IPS DF 4.7 (cell line): ENCODE data around the gene SLC35D2.

Experiments used
- DNase-seq: peaks from one replicate; pipeline ENCODE4 v3.0.0-alpha.2; 2013; ENCODE audit warnings: low spot score; ENCODE audit errors: extremely low read depth

Gene SLC35D2

DNA sequence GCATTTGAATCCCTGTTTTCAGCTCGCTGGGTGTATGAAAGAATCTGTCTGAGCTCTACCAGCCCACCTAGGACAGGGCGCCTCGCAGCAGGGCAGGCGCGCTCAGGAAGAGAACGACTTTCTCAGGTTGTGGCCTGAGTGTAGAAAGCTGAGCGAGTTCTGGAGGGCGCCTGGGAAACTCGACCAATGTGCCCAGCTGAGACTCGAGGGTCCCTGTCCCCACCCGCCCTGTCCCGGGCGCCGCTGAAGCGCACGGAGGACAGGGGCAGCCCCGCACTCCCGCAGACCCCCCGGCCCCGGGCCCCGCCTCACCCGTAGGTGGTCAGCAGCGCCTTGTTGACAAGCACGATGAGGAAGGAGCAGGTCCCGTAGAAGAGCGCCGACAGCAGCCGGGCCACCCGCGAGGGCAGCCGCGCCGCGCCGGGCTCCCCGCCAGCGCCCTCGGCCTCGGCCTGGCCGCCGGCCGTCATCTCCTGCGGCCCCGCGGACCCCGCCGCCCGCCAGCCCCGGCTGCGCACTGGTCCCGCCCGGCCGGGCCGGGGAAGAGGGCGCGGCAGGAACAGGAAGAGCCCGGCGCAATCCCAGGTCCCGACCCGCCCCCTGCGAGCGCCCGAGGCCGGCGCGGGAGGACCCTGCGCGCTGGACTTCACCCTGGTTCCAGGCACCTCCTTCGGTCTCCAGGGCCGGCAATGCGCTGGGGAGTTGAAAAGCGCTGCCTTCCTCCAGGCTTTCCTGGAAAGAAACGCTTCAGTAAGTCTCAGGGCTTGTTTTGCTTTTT, at the start of gene SLC35D2:
TSS of gene SLC35D2 (minus strand) at position 547 of the 778 bp plus-strand sequence. CDS start at position 470, 77 bp downstream.
- DNase-seq, result no peak

GRCh38 chr9:96430377-96430776, 46.9 kb upstream of the SLC35D2 start:
- no peak for DNase-seq

DNA sequence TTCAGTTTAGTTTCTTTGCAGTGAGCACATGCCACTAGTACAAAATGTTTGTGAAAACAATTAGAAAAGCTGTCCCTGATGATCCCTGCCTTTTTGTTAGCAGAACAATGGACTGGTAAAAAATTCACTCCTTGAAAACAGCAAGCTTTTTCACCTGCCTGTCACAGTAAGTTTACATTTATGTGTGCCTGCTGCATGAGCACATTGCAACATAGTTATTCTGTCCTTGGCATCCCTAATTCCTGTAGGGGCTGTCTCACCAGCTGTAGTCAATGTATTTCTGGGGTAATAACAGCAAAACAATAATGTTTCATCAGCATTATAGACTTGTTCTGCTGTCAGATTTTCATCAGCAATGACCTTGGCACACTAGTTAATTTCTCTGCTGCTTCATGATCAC, 46.2 kb upstream of the SLC35D2 start:
- DNase-seq, result no peak

DNA sequence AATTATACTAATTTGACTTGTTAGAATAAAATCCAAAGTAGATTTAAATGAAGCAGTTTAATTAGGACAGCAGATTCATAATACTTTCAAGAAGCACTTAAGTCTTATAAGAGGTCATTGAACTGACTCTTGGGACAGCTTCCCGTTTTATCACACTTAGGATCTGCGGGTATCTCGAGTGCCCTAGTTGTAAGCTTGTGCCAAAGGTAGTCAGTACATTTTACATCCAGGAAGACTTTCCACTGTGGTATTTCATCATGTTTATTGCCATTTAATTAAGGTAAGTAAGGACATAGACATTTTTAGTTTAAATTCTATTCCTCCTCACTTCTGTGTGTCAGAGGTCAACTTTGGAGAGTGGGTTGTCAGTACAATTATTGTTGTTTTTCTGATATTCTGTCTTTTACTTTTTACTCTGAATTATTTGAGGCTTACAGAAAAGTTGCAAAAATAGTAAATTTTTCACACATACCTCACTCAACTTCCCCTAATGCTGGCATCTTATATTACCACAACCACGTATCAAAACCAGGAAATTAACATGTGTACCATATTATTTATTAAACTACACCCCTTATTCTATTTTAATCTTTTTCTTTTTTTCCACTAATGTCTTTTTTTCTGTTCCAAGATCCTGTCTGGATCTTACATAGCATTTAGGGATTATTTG, 42.1 kb upstream of the SLC35D2 start:
- no peak for DNase-seq

- DNase-seq, result no peak
Observed at GRCh38 chr9:96423985-96424336, 40.5 kb upstream of the SLC35D2 start.

DNA sequence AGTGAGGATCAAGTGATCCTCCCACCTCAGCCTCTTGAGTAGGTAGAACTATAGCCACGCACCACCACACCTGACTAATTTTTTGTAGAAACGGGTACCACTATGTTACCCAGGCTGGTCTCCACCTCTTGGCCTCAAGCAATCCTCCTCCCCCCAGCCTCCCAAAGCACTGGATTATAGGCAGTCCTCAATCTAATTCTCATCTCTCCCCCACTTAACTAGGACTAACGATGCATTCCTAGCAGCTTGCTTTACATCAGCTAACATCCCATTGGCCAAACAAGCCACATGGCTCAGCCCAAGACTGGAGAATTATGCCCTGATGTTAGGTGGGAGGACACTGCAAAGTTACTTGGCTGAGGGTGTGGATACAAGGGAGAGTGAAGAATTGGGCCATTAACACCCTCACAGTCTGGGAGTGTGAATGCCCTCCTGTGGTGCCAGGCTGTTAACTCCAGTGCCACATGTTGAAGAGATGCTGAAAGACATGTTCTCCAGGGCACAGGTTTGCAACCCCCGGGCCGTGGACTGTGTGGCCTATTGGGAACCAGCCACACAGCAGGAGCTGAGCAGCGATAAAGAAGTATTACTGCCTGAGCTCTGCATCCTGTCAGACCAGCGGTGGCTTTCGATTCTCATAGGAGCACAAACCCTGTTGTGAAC, 39.9 kb upstream of the SLC35D2 start:
- DNase-seq, result no peak

GRCh38 chr9:96420468-96421219, 37.1 kb upstream of the SLC35D2 start:
- no peak for DNase-seq

- DNase-seq, result no peak
Observed at GRCh38 chr9:96419691-96419969, 36.1 kb upstream of the SLC35D2 start.

DNA sequence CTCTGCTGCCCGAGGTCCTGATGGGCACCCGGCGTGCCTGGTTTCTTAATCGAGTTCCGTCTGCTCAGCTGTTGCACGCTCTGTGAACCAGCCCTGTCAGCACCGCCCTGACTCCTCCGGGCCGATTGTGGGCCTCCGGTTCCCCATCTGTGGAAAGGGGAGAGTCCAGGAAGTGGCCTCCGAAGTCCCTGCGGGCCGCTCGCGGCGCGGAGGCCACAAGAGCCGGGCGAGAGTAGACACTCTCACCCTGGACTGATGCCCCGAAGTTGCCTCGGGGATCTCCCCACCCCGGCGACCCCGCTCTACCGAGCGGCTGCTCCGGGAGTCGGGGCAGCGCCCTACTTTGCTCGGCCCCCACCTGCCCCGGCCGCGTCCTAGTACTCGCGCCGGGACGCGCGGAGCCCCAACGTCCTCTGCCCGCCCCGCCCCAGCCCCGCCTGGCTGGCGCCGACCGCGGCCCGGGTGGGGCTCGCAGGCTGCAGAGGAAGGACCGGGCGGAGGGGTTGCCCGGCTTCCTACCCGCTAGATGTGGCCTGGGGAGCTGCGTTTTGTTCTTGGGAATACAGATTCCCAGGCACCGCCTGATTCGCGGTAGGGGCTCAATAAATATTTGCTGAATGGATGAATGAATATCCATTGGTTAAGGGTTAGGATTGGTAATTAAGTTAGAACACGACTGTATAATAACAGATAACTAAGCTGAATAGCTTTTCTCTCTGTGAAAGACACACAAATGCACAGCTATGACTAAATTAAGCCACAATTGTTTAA, 35.6 kb upstream of the SLC35D2 start:
- no peak for DNase-seq

DNA sequence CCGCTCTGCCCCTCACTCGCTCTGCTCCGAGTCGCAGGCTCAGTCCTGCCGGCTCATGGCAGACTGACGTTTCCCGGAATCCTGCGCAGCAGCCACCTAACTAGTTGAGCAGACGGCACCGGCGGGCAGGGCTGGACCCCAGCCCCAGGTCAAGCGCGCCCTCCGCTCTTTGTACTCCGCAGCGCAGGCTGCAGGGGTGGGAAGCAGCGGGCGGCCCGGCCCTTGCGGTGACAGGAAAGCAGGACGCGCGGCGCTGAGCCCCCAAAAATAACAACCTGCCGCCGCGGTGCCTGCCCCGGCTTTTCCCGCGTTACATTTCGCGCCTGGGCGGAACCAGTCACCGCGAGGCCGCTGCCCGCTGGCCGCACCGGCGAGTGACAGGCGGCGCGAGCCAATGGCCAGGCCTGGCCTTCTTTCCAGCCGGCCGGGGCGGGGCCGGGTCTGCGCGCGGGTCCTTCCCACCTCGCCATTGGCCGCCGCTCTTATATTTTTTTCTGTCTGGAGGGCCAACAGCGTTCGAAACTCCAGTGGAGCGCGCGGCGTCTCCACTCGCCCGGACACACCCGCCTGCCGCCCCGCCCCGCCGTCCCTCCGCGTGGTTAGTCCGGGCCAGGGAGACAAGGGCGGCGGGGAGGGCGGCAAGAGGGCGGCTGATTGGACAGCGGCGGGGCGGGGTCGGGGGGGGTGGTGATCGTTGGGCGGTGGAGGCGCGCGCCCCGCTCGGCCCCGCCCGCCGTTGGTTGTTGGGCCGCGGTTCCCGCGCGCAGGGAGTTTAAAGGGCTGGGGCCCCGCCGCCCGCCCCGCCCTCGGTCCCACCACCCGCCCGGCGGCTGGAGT, 34.8 kb upstream of the SLC35D2 start, which contains the start of gene ZNF367:
TSS of gene ZNF367 (minus strand) at position 288 of the 837 bp plus-strand sequence. CDS start 338 bp downstream, outside the sequence.
- no peak for DNase-seq

GRCh38 chr9:96417661-96418082, 34.2 kb upstream of the SLC35D2 start:
- no peak for DNase-seq

DNA sequence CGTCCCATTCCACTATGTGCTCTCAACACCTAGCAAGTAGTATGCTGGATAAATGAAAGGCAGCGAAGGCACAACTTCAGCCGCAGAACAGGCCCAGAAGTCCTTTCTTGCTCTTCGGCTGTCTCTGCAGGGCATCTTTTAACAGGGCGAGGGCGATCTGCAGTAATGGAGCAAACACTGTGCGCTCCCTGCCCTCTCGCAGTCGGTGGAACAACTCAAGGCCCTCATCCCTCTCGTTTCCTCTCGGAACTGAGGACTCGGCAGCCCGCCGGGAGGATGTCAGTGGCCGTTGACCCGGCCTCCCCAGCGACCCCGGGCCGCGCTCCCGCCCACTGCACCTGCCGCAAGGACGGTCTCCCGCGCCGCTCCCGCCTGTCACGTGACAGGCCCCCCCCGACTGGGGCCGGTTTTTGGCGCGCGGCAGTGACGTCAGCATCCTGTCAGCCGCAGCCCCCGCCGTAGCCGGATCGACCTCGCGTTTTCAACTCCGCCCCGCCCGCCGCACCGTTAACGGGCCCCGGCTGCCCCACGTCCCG, 33.6 kb upstream of the SLC35D2 start:
- no peak for DNase-seq

- no peak for DNase-seq
Observed at GRCh38 chr9:96413302-96414221, 30.1 kb upstream of the SLC35D2 start.

GRCh38 chr9:96412174-96412913, 28.8 kb upstream of the SLC35D2 start:
- no peak for DNase-seq

GRCh38 chr9:96411129-96411838, 27.8 kb upstream of the SLC35D2 start:
- DNase-seq, result no peak

DNA sequence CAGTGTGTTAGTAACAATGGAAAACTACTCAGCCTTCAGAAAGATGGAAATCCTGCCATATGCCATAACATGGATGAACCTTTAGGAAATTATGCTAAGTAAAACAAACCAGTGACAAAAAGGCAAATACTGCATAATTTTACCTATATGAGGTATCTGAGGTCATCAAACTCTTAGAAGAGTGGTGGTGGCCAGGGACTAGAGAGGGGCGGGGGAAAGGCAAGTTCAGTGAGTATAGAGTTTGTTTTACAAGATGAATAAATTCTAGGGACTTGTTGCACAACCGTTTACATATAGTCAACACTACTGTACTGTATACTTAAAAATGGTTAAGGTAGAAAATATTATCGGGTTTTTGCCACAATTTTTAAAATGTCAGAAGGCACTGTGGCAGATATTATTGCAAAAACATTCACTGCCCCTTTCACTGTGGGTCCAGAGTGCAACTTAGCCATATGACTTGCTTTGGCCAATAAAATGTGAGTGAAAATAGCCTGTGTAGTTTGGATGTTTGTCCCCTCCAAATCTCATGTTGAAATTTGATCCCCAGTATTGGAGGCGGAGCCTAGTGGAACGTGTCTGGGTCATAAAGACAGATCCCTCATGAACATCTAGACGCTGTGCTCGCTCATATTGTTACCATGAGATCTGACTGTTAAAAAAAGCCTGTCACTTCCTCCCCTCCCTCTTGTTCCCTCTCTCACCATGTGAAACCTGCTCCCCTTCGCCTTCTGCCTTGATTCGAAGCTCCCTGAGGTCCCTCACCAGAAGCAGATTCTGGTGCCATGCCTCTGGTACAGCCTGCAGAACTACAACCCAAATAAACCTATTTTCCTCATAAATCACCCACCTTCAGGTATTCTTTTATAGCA, 25.1 kb upstream of the SLC35D2 start:
- DNase-seq, result no peak
